CD1c-positive myeloid dendritic cell (primary cell): ENCODE data around the gene STARD10.

Source experiments
- DNase-seq: peaks from one replicate; pipeline ENCODE4 v3.0.0-alpha.2; 2016; ENCODE audit errors: extremely low spot score

STARD10 gene

DNA sequence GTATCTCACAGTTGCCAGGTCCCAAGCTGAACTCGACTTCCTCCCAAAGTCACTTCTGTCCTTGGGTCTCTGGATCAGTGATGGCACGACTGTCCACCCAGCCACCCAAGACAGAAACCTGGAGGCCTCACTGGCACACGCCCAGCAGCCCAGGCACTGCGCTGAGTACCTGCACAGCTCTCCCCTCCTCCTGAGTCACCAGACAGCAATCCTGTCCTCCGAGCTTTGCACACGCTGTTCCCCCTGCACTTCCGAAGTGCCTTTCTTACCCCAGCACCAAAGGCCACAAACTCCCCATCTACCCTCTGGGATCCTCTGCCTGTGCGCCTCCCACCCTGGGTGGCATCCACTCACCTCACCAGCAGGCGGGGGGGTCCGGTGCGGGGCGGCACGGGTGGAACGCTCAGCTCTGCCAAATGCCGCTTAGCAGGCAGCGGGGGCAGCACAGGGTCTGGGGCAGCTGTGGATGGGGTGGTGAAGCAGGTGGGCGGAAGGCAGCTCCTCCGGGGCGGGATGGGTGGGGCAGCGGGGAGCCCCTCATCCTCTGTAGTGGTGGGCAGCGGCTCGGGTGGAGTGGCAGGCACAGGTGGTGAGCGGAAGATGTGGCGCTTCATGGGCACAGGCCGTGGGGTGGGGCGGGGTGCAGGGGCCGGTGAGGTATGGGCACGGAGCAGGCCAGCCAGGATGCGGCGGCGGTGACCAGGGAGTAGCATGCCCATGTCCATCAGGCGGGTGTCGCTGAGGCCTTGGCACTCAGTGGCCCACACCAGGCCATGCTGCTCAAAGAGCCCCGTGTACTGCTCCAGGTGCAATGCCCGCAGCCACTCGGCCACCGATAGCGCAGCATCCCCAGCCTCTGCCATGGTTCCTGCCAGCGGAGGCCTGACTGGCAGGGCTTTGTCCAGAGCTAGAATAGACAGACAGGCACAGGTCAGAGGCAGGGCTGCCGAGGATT lies 67.3 kb downstream of the STARD10 start:
- no peak for DNase-seq

DNA sequence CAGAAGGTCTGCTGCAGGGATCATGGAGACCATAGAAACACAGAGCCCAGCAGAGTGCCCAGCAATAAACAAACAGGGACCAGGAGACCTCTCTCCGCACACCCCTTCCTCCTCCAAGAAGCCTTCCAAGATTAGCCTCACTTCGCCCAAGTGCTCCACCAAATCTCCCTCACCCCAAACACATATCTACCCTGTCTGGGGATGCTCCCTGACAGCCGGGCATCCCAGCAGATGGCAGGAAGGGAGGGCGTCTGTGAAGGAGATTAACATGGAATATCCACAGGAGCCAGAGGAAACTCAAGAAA lies 68.2 kb downstream of the STARD10 start:
- DNase-seq = no peak

DNA sequence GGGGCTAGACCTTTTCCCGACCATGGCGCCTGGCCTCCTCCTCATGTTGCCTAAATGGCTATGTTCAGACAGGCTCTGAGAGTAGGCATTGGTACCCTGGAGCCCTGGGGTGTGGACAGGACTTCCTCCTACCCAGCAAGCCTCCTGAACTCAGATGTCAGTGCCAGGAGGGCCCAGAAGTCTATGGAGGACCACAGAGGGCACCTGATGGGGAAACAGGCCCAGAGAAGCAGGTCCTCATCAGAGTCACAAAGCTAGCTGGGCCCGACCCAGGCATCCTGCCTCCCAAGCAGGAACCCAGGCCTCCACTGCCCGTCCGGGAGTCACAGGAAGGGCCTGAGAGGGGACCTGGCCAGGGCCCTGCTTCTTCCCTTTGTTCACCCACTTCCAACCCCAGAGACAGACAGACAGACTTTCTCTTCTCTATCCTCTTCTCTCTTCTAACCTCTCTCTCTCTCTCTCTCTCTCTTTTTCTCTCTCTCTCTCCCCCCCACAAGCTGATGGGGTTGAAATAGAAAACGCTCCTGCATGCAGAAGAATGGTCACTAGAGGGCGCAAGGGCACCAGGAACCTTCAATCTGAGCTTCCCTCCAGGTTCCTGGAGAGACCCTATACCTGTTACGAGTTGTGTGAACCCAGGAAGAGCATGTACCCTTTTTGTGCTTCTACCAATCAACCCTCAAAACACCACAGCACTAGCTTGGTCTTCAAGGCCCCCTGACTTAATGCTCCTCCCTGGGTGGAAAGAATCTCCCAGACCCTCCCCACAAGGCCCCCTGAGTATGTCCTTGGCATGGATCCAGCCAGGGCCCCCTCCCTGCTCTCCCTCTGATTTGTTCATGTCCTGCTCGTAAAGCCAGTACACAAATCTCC lies 68.8 kb downstream of the STARD10 start:
- peak; percentile 84 for DNase-seq

DNA sequence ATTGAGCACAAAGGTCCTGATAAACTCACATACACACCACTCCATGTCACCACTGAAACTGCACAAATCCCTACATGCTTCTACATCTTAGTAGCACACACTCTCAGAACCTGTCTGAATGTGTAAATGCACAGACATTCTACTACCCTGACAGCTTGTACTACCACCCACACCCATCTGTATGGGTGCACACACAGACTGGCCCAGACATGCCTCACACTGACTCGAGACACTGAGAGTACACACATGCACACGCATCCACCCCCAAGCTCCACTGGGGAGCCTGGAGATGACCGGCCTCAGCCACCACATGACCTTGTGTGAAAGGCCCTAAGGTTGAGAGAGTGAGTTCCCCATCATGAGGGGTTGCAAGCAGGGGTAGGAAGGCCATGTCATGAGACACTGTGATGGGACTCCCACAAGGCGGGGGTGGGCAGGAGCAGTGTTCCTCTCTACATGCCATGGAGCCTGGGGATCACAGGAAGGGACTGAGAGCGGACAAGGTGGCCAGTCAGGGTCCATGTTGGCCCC lies 69.8 kb downstream of the STARD10 start:
- DNase-seq = peak; percentile 59

DNA sequence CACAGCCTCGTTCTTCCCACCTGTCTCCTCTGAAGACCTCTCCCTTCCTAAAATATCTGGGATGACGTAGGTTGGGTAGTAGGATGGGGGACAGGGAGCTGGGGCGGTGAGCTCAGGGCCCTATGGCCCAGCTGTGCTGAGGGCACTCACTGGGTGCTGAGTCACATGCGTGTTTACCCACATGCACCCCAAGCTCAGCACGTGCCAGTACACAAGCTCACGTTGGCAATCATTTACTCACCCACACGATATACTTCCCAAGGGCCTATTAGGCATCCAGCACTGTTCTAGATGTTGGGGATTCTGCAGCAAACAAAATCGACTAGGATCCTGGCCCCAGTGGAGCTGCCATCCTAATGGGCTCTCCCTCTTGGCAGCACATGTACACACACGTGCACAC lies 70.3 kb downstream of the STARD10 start:
- DNase-seq = peak; percentile 43

DNA sequence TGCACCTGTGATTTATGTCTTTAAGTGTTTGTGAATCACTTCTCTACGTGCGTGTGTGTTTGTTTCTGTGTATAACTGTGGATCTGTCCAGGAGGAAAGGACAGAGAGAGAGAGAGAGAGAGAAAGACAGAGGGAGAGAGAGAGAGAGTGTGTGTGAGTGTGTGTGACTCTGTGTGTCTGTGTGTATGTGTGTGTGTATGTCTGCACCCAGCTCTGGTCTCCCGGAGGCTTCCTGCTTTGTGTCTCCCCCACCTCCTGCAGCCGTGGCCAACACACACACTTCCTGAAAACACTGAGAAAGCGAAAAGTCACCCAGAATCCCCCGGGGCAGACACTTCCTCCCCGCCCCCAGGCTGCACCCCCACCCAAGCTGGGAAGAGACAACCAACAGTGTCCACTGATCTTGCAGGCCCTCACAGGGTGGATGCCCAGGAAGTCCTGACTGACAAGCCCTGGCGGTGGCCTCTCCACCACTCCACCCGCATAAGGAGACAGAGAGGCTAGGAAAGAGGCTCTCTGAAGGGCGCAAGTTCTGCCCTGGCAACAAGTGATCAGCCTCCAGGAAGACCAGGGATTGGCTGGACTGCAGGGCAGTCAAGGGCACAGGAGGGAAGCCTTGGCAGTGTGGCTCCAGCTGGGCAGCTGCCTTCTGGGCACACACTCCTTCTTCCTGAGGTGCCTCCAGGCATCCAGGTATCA lies 71.6 kb downstream of the STARD10 start:
- DNase-seq = peak; percentile 96

DNA sequence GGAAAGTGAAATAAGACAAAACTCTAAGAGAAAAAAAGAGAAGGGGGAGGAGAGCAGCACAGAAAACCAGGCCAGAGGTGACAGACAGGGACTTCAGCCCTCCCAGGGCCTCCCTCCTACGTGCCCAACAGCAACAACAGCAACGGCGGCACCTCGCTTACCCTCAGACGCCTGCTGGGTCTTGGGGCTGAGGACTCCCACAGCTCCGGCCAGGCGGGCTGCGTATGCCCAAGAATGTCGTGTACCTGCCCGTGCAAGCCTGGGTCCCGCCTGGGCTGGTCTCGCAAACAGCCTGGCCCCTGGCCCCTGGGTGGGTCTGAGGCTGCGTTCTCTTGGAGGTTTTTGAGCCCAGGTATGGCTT lies 72.2 kb downstream of the STARD10 start:
- peak; percentile 57 for DNase-seq

DNA sequence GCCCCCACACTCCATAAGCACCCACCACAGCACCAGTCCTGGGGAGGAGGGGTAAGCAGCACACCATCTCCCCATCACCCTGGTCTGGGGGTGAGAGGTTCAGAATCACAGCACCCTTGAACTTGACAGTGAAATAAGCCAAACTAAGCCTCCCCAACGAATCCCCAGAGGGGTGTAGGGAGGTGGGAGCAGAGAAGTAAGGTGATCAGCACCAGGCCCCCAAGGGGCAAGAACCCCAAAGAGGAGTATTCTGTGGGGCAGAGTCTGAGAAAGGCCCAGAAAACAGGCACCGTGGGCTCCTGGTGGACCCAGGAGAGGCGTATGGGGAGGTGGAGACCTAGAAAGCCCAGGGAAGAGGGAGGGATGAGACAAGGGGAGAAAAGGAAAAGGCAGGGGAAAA lies 72.6 kb downstream of the STARD10 start:
- no peak for DNase-seq

DNA sequence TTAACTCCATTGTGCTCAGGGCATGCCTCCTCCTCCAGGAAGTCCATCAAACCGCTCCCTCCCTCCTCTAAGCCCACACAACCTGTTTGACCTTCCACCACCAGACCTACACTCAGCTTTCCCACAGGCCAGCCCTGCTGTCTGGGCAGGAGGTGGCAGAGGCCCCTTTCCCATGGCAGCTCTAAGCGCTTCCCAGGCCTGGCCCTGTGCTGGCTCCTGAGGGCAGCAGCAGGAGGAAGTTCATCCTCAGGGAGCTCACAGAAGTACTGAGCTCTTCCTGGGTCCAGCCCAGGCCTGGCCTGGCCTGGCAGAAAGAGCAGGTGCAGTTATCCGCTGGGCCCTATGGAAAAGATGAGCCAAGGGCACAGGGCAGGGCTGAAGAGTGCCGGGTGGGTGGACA lies 73.1 kb downstream of the STARD10 start:
- DNase-seq = no peak

DNA sequence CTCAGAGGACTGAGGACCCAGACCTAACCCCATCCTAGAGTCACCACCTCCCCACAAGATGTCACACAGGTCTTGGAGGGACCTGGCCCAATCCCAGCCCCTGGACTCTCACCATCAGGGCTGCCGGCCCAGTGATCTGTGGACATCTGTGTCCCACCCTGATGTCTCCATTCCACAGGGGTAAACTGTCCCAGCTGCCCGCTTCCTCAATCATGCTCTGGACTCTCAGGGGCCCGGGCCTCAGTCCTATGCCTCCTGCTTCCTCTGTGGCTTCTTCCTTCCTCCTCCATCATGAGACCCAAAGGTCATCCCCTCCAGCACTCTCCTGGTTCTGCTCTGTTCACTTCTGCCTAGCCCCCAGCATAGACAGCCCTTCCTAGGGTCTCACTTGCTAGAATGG lies 73.8 kb downstream of the STARD10 start:
- peak; percentile 54 for DNase-seq

DNA sequence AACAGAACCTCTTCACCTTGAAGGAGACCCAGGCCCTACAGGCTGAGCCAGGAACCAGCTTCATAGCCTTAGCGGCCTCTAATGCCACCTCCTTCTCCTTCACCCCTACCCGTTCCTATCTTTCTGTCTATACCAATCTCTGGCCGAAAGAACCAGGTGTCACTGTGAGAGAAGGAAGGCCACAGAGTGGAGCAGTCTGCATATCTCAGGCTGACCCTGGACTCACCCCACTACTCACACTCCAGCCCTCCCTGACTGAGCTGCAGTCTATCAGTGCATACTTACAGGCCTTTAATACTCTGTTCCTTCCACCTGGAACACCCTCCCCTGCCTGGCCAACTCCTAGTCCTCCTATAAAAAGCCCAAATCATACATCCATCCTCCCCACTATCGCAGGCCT lies 74.3 kb downstream of the STARD10 start:
- no peak for DNase-seq

DNA sequence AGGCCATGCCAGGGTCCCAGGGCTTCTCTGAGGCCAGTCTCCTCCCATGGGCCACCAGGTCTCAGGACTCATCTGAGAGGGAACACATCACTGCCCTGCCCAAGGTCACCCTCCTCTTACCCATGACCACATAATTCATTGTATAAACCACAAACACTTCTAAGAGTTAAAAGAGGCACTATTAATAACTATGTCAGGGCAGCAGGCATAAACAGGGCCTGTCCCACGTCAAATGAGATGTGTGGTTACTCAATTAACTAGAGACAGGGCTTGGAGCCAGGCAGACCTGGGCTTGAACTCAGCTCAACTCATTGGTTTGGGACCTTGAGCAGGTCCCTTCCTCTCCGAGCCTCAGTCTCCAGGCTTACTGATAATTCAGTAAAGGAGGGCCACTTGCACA lies 74.7 kb downstream of the STARD10 start:
- peak; percentile 41 for DNase-seq

DNA sequence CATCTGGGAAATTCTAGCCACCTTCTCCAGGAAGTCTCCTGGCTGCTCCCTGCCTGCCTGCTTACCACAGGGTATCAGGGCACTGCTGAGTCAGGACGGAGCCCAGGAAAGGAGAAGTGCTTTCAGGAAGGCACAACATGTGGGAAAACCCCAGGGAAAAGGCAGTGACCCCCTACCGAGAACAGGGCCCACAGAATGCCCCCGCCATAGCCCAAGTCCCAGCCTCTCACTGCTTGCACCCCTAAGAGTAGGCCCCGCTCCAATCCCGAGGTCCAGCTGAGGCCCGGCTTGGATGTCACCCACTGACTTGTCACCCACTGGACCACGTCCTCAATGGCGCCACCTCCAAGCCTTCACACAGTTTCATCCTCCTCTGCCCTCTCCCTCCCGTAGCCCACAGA lies 75.7 kb downstream of the STARD10 start:
- peak; percentile 74 for DNase-seq

DNA sequence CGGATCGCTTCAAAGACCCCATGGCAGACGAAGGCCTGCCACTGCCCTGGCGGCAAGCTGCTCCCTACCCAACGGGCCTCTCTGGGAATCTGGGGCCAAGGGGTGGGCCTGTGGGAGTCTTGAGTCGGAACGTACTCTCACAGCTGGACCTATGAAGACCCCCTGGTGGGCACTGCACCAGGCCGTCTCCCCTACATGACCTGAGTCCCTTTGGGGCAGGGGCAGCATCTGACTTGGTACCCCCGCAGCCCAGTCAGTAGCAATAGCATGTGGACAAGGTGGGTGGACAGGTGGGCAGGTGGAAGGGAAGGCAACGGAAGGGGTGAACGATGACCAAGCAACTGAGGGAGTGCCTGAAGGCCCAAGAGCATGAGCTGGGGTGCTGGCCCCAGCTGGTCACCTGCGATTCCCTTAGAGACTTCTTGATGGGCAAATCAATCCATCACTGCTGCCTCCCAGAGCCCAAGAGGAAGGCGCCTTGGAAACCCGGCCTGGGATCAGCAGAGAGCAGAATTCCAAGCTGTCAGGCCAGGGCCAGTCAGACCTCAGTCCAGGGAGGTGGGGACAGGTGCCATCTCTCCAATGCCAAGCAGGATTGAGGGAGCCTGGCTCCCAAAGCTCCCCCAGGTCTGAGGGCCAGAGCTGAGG lies 76.9 kb downstream of the STARD10 start:
- no peak for DNase-seq

DNA sequence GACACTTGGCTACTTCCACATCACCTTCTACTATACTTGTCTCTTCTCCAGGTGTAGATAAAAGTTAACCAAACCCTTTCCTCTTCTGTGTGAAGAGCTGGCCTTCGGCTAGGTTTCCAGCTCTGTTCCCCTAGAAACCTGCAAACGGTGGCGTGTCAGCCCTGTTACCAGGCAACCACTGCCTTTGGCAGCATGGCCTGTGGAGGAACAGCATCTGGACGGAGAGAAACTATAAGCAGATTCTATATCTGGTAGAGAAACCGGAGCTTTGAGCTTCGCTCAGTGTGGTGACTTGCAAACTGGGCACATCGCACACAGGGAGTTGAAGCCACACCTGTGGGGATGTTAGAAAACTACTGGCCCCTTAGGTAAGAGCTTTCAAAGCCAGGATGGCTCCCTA lies 77.6 kb downstream of the STARD10 start:
- no peak for DNase-seq

DNA sequence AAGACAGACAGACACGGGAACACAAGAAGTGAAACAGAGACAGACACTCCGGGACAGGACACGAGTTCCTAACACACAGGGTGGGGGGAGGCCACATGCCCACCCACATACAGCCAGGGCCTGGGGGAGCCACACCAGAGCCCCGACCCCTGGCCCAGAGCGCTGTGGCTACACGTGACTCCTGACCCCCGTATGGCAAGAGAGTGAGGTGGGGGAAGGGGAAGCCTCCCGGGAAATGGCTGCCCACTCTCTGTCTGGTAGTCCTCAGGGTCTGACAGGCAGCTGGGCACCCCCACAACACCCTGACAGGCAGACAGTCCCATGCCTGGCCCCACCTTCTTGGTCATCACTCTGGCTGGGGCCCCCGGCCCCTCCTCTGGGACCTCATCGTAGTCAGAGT lies 81.0 kb downstream of the STARD10 start:
- DNase-seq = peak; percentile 50

DNA sequence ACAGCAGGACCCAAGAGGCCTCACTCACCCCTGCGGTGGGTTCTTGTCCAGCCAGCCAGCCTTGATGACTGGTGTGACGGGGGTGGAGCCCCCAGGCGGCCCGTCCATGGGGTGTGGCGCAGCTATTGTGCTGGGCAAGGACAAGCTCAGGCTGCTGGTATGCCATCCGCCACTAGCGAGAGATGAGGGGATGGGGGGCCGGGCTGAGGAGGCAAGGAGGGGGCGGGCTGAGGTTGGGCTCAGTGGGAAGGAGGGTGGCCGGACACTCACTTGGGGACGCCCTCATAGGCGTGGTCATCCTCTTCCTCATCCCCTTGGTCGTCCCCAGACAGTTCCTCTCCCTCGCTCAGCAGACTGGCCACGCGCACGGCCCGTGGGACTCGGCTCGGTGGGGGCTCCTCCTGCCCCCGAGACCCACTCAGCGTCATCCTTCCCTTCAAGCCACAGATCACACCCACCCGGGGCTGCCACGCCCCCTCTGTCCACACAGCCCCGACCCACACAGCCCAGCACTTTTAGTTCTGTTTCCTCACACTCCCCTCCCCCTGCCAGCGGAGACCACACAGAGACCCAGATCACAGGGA lies 81.6 kb downstream of the STARD10 start:
- peak; percentile 92 for DNase-seq

DNA sequence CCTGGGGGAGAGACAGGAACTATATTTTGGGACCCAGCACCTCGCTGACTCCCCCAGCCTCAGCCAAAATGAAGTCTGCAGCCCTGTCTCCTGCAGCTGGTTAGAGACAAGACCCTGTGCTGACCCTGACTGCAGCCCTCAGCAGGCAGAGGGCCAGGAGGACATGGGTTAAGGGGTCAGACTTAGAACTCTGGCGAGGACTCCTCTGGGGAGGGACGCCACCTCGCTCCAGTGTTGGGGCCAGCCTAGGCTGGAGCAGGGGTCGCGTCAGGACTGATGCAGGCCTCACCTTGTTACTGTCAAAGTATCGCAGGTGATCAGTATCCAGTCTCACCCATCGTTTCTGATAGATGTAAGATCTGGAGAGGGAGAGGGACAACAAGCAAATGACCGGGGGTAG lies 82.7 kb downstream of the STARD10 start:
- DNase-seq = no peak

DNA sequence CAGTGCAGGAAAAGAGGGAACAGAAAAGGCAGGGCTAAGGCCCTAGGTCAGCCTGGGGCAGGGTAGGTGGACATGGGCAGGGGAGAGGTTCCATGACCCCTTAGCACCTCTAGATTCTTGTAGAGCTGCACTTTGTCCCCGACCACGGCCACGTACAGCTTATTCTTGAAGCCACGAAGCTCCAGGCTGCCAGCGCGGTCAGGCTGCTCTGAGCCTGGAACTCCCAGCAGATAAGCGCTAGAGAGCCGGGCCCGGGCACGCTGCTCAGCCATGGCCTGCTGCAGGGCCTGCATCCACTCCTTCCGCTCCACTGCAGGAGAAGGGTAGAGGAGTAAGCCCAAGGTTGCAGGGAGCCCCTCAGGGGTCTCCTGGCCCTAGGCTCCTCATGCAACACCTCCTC lies 83.6 kb downstream of the STARD10 start:
- no peak for DNase-seq

DNA sequence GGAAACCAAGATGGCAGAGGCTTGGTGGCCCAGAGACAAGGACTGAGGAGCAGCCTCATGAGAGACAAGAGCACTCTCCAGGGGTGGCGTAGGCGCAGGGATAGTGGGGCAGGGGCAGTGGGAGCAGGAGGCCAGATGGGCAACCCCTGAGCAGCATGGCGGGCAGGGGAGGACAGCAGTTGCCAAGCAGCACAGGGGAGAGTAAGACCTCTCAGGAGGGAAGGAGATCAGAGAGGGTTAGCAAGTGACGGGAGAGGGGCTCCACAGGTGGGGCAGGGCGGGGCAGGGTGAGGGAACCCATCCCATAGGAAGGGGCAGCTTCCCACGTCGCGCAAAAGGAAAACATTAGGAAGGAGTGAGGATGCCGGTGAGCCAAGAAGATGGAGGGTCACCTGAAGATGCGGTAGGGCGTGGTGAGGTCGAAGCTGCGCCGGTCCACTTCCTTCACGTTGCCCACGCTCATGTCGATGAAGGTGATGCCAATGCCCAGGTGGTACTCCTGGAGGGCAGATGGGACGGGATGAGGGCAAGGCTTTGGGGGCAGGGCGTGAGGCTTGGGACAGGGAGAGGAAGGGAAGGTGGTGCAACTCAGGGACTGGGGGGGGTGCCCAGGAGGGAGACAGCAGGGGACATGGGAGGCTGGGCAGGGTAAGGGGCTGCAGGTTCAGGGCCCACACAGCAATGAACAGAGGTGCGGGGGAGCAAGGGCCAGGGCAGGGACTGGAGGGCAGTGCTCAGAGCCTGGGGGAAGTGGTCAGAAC lies 84.2 kb downstream of the STARD10 start:
- no peak for DNase-seq

DNA sequence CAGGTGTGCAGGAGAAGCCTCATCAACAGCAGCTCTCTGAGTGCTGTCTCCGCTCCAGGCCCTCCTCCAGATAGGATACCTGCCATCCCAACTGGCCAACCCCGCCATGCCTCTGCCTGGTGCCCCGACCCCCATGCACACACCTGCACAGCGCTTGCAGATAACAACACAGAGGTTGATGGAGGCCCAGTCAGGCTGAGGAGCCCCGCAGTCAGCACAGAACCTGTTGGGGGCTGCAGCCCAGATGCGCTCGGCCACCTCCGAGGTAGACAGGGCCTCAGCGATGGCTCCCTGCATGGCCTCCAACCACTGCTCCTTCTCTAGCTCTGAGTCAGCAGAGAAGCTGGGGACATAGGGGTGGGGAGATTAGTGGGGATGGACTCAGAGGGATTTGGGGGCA lies 86.8 kb downstream of the STARD10 start:
- DNase-seq = no peak
